Osteocyte (in vitro differentiated cells): ENCODE measurements around the gene SELENOS. TPM values are rescaled to one million over a fixed set of nuclear protein-coding genes. Genes with fewer than 3 reads are reported as not detected.

Source experiments
- DNase-seq: peaks from one replicate; pipeline ENCODE4 v3.0.0; 2021; ENCODE audit warnings: mixed read lengths; ENCODE audit not compliant: unreplicated experiment; ENCODE audit errors: extremely low spot score
- H3K27ac Mint-ChIP-seq: one replicate; pipeline ENCODE4 v1.8.0; 2021; ENCODE audit warnings: mild to moderate bottlenecking, mixed read lengths; ENCODE audit not compliant: unreplicated experiment
- H3K27me3 Mint-ChIP-seq: one replicate; pipeline ENCODE4 v1.8.0; 2021; ENCODE audit warnings: mixed read lengths; ENCODE audit not compliant: unreplicated experiment
- H3K36me3 Mint-ChIP-seq: one replicate; pipeline ENCODE4 v1.8.0; 2021; ENCODE audit warnings: mixed read lengths; ENCODE audit not compliant: unreplicated experiment
- H3K4me1 Mint-ChIP-seq: one replicate; pipeline ENCODE4 v1.8.0; 2021; ENCODE audit warnings: mixed read lengths; ENCODE audit not compliant: unreplicated experiment
- H3K4me3 Mint-ChIP-seq: one replicate; pipeline ENCODE4 v1.8.0; 2021; ENCODE audit warnings: mild to moderate bottlenecking, moderate library complexity, mixed read lengths; ENCODE audit not compliant: unreplicated experiment
- H3K9me3 Mint-ChIP-seq: one replicate; pipeline ENCODE4 v1.8.0; 2021; ENCODE audit warnings: mixed read lengths; ENCODE audit not compliant: unreplicated experiment
- total RNA-seq: library from RNA; stranded (reverse); gene quantifications from 2 replicates; pipeline ENCODE4 v1.2.1, GENCODE V29; 2021
- TF ChIP-seq, protein P1 (sequence below): fragments of 200-600 bp; sonication (generic); IDR thresholded peaks from 2 replicates; pipeline ENCODE4 v1.5.0; 2021; ENCODE audit warnings: antibody characterized with exemption, mild to moderate bottlenecking, moderate library complexity

SELENOS gene
- total RNA-seq, 1 donor from 2014 or later: 60.4 TPM

DNA sequence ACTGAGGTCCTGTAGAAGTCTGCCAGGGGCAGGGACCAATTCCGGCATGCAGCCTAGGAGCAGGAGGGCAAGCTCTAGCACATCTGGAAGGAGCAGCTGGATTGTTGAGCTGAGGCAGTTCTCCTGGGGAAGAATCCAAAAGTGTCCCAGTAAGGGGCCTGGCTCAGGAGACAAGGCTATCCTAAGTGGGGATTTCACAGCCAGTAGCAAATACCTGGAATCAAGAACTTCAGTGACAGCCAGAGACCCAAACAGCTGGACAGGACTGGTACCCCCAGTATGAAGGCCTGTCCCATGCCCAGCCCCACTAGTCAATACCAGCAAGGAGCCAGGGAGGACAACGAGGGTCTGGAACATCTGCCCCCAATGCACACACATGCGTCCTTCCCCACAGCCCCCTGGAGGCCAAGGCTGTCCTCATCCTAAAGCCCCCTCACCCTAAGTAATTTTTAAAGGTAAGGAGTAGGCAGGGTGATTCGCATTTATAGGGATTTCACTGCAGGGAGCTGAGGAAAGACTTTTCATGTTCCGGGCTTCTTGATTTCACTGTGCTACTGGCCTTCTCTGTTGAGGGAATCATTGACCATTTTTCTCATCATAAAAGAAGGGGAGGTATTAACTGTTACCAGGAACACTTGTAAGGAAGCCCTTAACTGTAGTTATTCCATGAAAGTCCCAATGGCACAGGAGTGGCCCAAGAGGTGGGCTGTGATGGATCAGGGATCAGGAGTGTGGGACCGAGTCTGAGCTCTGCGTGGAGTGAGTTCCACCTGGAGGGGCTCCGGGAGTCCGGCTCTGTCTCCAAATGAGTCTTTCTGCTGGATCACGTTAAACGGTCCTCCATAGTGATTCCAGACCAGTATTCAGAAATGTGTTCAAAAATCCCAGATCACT, 22.9 kb downstream of the SELENOS start:
- Mint-ChIP-seq H3K27ac (no peak overlapping the region), H3K27me3 (peaks cover 7% of the 10 kb centered on the region), H3K4me1 (peaks cover 31% of the 10 kb centered on the region), H3K36me3 (no peaks in the 10 kb centered on the region), H3K4me3 (no peak overlapping the region), H3K9me3 (no peaks in the 10 kb centered on the region)
- TF ChIP-seq, protein P1, sequence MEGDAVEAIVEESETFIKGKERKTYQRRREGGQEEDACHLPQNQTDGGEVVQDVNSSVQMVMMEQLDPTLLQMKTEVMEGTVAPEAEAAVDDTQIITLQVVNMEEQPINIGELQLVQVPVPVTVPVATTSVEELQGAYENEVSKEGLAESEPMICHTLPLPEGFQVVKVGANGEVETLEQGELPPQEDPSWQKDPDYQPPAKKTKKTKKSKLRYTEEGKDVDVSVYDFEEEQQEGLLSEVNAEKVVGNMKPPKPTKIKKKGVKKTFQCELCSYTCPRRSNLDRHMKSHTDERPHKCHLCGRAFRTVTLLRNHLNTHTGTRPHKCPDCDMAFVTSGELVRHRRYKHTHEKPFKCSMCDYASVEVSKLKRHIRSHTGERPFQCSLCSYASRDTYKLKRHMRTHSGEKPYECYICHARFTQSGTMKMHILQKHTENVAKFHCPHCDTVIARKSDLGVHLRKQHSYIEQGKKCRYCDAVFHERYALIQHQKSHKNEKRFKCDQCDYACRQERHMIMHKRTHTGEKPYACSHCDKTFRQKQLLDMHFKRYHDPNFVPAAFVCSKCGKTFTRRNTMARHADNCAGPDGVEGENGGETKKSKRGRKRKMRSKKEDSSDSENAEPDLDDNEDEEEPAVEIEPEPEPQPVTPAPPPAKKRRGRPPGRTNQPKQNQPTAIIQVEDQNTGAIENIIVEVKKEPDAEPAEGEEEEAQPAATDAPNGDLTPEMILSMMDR: no peak
- no peak for DNase-seq

DNA sequence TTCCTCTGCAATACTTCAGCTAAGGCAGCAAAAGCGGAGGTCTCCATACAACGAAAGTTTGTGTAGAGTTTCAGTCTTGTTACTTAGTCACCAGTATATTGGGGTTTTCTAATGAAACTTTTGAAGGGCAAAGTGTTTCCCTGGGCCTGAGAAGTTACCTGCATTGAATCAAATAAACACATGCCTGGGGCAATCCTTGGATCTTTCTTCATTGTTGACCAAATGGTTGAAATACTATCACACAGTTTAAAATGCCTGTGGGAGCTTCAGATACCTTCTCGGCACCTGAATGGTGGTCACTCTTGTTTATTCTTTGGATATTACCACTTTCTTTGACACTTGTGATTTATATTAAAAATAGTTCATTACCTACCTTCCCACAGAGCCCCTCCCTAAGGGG, 24.4 kb downstream of the SELENOS start:
- H3K27ac Mint-ChIP-seq: peak overlapping the region; percentile 85
- TF ChIP-seq, protein P1: no peak

DNA sequence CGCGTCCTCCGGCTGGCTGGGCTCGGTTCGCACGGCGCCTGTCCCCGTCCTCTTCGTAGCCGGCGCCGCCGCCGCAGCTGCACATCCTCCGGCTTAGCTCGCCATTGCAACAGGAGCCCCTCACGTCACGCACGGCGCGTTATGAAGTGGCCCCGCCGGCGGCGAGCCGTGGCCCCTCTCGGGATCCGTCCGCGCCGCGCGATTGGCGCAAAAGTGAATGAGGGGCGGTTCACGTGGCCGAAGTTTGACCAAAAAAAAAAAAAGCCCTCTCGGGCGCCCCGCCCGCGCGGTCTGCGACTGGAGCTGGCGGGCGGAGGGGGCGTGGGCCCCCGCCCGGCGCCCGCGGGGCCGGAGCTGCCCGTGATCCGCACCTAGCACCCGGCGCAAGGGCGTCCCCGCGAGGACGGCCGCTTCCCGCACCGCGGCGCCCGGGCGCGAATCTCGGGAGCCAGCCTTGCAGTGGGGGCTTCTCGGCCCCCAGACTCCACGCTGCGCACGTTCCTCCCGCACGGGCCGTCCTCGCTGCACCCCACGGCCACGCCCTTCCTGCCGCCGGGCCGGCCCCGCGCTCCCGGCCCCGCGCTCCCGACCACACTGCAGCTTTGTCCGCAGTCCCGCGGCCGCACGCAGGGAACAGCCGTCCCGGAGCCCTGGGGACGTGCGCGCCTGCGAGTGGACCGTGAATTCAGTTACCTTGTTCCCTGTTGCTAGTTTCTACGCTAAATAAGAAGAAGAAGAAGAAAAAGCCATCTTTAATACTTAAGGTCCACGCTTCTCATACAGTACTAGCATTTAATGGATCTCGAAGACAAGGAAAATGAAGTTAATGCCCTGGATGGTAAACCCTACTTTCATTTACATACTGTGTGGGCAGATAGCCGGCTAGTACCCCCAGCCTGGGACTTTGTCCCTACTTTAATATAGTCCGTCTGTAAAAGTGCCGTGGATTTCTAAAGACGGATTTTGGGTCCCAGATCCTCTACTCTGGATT, 25.2 kb downstream of the SELENOS start, which contains the start of gene CHSY1:
Gene CHSY1 (minus strand): TSS at position 219 of the 991 bp plus-strand sequence. CDS start 592 bp downstream, outside the sequence.
- Mint-ChIP-seq H3K27ac (peak within 1 kb of the TSS; percentile 91), H3K4me3 (peak within 1 kb of the TSS; percentile 88), H3K36me3 (peaks cover 6% of the 10 kb centered on the region), H3K27me3 (no peaks in the 10 kb centered on the region), H3K9me3 (no peaks in the 10 kb centered on the region), H3K4me1 (peaks cover 38% of the 10 kb centered on the region)
- DNase-seq: peak; percentile 97
- TF ChIP-seq, protein P1: peak; percentile 40

More for the DNA sequence above, 24.4 kb downstream of the SELENOS start:
- no peak for DNase-seq
- Mint-ChIP-seq H3K4me1 (peaks cover 36% of the 10 kb centered on the region), H3K36me3 (peaks cover 4% of the 10 kb centered on the region), H3K9me3 (no peaks in the 10 kb centered on the region), H3K27me3 (no peaks in the 10 kb centered on the region), H3K4me3 (peak overlapping the region; percentile 88)

DNA sequence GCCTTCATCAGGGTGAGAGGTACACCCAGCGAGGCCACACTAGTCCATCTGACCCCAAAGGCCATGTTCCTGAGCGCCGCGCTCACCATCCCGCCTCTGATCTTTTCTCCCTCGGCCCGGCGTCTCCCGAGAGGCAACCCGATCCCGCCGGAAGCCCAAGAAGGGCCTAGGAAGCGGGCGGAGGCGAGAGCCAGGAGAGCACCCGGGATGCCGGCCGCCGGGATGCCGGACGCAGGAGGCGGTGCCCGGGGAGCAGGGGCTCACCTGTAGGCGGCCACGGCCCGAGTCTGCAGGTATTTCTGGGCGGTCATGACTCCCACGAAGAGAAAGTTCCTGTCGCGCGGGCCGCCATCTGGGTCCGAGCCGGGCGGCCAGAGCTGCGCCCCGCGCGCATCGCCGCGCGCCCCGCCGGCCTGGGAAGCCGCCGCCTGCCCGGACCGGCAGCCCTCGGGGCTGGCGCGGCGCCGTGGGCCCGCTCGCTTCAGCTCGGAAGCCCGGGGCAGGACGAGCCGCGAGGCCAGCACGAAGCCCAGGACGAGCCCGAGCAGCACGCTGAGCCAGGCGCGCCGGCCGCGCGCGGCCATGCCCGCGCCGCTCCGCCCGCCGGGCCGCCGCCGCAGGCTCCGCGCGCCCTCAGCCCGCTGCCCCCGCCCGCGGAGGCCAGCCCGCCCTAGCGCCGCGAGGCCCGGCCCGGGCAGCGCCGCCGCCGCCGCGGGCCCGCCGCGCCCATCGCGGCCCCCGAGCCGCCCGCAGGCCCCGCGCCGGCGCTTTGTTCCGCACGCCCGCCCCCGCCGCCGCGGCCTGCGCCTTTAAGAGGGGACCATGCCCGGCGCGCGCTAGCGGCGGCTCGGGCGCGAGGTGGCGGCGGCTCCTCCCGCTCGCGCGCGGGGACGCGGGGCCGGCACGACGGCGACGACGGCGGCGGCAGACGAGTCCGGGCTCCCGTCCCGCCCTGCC, 26.1 kb downstream of the SELENOS start:
- TF ChIP-seq, protein P1: no peak
- Mint-ChIP-seq H3K9me3 (no peaks in the 10 kb centered on the region), H3K27ac (peak overlapping the region; percentile 91), H3K27me3 (no peaks in the 10 kb centered on the region), H3K36me3 (peaks cover 8% of the 10 kb centered on the region), H3K4me1 (peaks cover 43% of the 10 kb centered on the region), H3K4me3 (peak overlapping the region; percentile 88)
- DNase-seq: peak; percentile 86
